Vagina (tissue), 2 donors: ENCODE results near the gene SAMD4B. TPM values are rescaled to one million over a fixed set of nuclear protein-coding genes. Genes with fewer than 3 reads are reported as not detected.

Experiments used
- DNase-seq, 2 donors: peaks; one replicate each; pipeline ENCODE4 v3.0.0-alpha.2; 2017; ENCODE audit errors: extremely low spot score in 2 of 2
- H3K27ac ChIP-seq: fragments of 200-600 bp; sonication (generic); one replicate; pipeline ENCODE4 v1.5.1; 2019
- H3K27me3 ChIP-seq: fragments of 200-600 bp; sonication (generic); one replicate; pipeline ENCODE4 v1.5.1; 2019
- H3K36me3 ChIP-seq, 2 donors: fragments of 200-600 bp; sonication (generic); one replicate each; pipeline ENCODE4 v1.5.1; 2017 to 2019
- H3K4me1 ChIP-seq: fragments of 200-600 bp; sonication (generic); one replicate; pipeline ENCODE4 v1.5.1; 2019
- H3K4me3 ChIP-seq, 2 donors: fragments of 200-600 bp; sonication (generic); 1 replicate in 1 of 2; 2 replicates in 1 of 2; pipeline ENCODE4 v1.5.1; 2016 to 2019
- H3K9me3 ChIP-seq: fragments of 200-600 bp; sonication (generic); one replicate; pipeline ENCODE4 v1.5.1; 2019
- CTCF ChIP-seq, 3 experiments: fragments of 450-650 bp in 2 of 3; fragments of 200-600 bp in 1 of 3; sonication (generic) in 1 of 3; IDR thresholded peaks; one replicate each; pipeline ENCODE4 v1.5.1; 2017 to 2019; ENCODE audit warnings: antibody characterized with exemption in 3 of 3, mild to moderate bottlenecking in 2 of 3, moderate library complexity in 2 of 3
- POLR2A ChIP-seq, 2 donors: fragments of 450-650 bp; IDR thresholded peaks; one replicate each; pipeline ENCODE4 v1.6.1; 2017; ENCODE audit warnings: antibody characterized with exemption in 2 of 2, mild to moderate bottlenecking in 2 of 2, moderate library complexity in 2 of 2
- POLR2AphosphoS5 ChIP-seq, 2 donors: sonication (generic); formaldehyde crosslinking; IDR thresholded peaks; one replicate each; pipeline ENCODE4 v1.9.0; 2017; ENCODE audit warnings: antibody characterized with exemption in 2 of 2, mild to moderate bottlenecking in 2 of 2, low read depth in 1 of 2; ENCODE audit not compliant: insufficient read depth in 1 of 2
- intact Hi-C: fragments of 100-400 bp; cut with DNase I; formaldehyde crosslinking; loops from one replicate; pipeline ENCODE4 v1.15.1; 2023
- total RNA-seq: library from RNA; depleted of rRNA; stranded (reverse); fragments of >200 nt; gene quantifications from one replicate; pipeline ENCODE4 v1.2.3, GENCODE V29; 2016

The SAMD4B gene
- total RNA-seq, 1 donor from 2014 or later, result 128 TPM

DNA sequence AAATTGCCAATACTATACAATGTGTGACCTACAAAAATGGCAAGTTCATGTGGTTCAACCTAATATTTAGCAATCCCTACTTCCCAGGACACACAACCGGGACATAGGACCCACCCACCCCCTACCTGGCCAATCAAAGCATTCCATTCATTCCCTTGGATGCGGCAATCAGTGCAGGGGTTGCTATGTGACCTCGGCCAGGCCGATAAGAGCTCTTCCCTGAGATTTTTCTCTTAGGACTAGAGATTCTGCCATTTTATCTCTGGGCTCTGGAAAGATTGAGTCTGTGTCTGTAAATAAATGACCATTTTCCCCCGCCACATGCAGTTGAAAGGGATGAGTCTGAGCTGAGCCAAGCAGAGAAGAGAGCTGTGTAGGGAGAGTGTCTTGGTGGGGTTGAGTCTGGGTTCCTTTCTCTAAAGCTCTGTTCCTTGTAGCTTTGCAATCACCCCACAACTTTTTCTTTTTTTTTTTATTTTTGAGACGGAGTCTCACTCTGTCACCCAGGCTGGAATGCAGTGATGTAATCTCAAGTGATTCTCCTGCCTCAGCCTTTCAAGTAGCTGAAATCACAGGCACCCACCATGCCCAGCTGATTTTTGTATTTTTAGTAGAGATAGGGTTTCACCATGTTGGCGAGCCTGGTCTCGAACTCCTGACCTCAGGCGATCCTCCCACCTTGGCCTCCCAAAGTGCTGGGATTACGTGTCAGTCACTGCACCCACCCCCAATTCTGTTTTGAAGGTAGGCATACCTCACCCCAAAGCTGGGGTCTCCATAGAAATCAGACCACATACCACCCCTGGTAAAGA is 38.6 kb upstream of the SAMD4B start:
- TF ChIP-seq CTCF (IDR thresholded peaks at IDR 0.05), result no peak
- TF ChIP-seq POLR2A (IDR thresholded peaks at IDR 0.05), result no peak
- TF ChIP-seq POLR2AphosphoS5 (IDR thresholded peaks at IDR 0.05; ENCODE audit: insufficient read depth in 1 of 2, low read depth in 1 of 2), result no peak
- Histone ChIP-seq H3K4me3 (no peak overlapping the region), H3K27ac (no peak overlapping the region), H3K27me3 (peaks cover 5% of the 10 kb centered on the region), H3K36me3 (no peaks in the 10 kb centered on the region), H3K9me3 (no peaks in the 10 kb centered on the region), H3K4me1 (peaks cover 19% of the 10 kb centered on the region)
- DNase-seq, result no peak
- intact Hi-C loops, result no loop called here

- no peak overlapping the region for H3K4me3 ChIP-seq
- H3K27me3 ChIP-seq, result peaks cover 8% of the 10 kb centered on the region
- TF ChIP-seq POLR2A (IDR thresholded peaks at IDR 0.05) (no peak), POLR2AphosphoS5 (IDR thresholded peaks at IDR 0.05; ENCODE audit: insufficient read depth in 1 of 2, low read depth in 1 of 2) (no peak), CTCF (IDR thresholded peaks at IDR 0.05) (no peak)
- no peaks in the 10 kb centered on the region for H3K36me3 ChIP-seq
- H3K9me3 ChIP-seq, result no peaks in the 10 kb centered on the region
- intact Hi-C loops, result no loop called here
- H3K4me1 ChIP-seq, result peaks cover 19% of the 10 kb centered on the region
- no peak overlapping the region for H3K27ac ChIP-seq
- DNase-seq, result no peak
These were observed 38.1 kb upstream of the SAMD4B start for GRCh38 chr19:39304185-39304513.

GRCh38 chr19:39304701-39305571 is 37.3 kb upstream of the SAMD4B start:
- H3K9me3 ChIP-seq, result no peaks in the 10 kb centered on the region
- peaks cover 8% of the 10 kb centered on the region for H3K27me3 ChIP-seq
- intact Hi-C loops, result no loop called here
- no peaks in the 10 kb centered on the region for H3K36me3 ChIP-seq
- peaks cover 19% of the 10 kb centered on the region for H3K4me1 ChIP-seq
- TF ChIP-seq POLR2AphosphoS5 (IDR thresholded peaks at IDR 0.05; ENCODE audit: insufficient read depth in 1 of 2, low read depth in 1 of 2) (no peak), CTCF (IDR thresholded peaks at IDR 0.05) (no peak), POLR2A (IDR thresholded peaks at IDR 0.05) (no peak)
- no peak for DNase-seq
- H3K4me3 ChIP-seq, result no peak overlapping the region
- no peak overlapping the region for H3K27ac ChIP-seq

DNA sequence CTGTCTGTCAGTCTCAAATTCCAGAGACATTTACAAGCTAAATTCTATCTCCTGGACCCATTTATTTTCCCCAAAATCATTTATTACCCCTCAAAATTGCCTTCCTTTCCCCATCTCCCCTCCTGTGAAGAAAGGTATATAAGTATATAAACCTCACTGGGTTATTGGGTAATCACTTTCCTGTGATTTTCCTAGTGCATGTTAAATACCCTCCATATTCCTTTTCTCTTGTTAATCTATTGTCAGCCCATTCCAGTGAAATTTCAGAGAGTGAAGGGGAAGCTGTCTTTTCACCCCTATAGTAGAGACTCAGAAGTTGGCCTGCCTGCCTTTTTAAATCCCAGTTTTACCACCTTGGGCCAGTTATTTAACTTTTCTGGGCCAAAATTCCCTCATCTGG is 36.1 kb upstream of the SAMD4B start:
- Histone ChIP-seq H3K4me3 (no peak overlapping the region), H3K27ac (no peak overlapping the region), H3K27me3 (peaks cover 8% of the 10 kb centered on the region), H3K9me3 (no peaks in the 10 kb centered on the region), H3K4me1 (peaks cover 19% of the 10 kb centered on the region), H3K36me3 (no peaks in the 10 kb centered on the region)
- intact Hi-C loops, result no loop called here
- TF ChIP-seq POLR2AphosphoS5 (IDR thresholded peaks at IDR 0.05; ENCODE audit: insufficient read depth in 1 of 2, low read depth in 1 of 2) (no peak), CTCF (IDR thresholded peaks at IDR 0.05) (no peak), POLR2A (IDR thresholded peaks at IDR 0.05) (no peak)
- no peak for DNase-seq
